Measurements from ENCODE around the gene MYH11. TPM values are rescaled to one million over a fixed set of nuclear protein-coding genes. Genes with fewer than 3 reads are reported as not detected.

Gene MYH11
- polyA plus RNA-seq, 1 donor (not counting 4 experiments of a cell fraction or from before 2014, with no cell fraction given) = not detected

DNA sequence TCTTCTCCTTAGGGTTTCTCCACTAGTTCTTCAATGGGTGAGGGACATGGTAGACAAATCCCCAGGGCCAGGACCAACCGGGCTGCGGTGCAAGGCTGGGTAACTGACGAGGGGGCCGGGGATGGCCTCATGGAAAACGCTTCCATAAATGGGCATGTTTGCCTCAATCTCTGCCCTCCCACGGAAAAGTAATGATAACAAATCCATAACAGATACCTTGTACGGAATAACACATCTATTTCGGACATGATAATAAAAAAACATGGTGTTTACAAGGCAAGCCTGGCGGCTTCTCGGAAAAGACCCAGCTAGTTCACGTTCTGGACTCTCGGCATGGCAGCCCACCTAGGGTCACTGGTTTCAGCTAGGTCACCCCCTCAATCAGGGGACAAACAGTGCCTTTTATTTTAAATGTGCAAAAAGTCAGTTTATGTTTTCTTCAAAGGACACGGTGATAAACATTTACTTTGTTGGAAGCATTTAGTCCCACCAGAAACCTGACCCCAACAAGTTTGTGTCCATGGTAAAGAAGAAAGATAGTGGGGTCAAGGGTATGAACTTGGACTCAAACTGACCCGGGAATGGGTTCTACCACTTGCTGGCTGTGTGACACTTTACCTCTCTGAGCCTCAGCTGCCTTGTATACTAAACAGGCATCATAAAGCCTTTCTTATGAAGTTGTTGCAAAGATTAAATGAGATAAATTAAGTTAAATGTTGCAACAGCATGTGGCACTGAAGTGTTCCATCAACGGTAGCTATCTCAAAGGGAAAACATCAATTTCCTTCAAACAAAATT is 1.7 kb downstream of the MYH11 start:
- H3K4me2 ChIP-seq (ENCODE audit: control insufficient read depth, extremely low read depth, insufficient read depth, low read depth, low read length) = no peak overlapping the region
- TF ChIP-seq EZH2 (IDR thresholded peaks at IDR 0.05; ENCODE audit: low read length) = no peak
- TF ChIP-seq CTCF (optimal IDR thresholded peaks at IDR 0.05 in 1 of 3, IDR thresholded peaks at IDR 0.05 in 1 of 3, conservative IDR thresholded peaks at IDR 0.05 in 1 of 3; ENCODE audit: extremely low read depth in 1 of 3, insufficient read depth in 2 of 3, low read length in 3 of 3) = no peak

DNA sequence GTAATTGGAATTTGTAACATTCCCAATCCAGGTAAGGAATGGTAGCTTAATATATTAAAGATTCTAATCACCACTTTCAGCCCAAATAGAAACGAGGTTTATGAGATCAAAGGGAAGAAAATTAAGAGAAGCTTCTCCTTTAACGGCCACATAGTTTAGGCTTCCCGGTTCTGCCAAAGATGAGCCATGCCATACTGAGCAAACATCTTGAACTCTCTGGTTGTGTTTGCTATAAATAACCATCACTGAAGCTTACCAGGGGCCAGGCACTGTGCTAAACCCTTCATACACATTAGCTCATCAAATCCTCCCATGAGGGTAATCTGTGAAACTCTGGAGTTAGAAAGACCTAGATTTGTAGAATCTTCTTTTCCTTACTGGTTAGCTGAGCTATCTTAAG is 2.8 kb downstream of the MYH11 start:
- Histone ChIP-seq H3K4me2 (ENCODE audit: control insufficient read depth, extremely low read depth, insufficient read depth, low read depth, low read length) (no peak overlapping the region), H3K27ac (ENCODE audit: control insufficient read depth, insufficient read depth, low read length) (no peak overlapping the region)
- dilution Hi-C loops (cut with MboI; ENCODE audit: extremely low pct_ligation_motif_present, low sequenced_read_pairs) = no loop called here

More for the DNA sequence above, 1.7 kb downstream of the MYH11 start:
- no peaks in the 10 kb centered on the region for H3K36me3 ChIP-seq (ENCODE audit: control insufficient read depth in 2 of 2, extremely low read depth in 1 of 2, insufficient read depth in 2 of 2, low read length in 2 of 2)
- FAIRE-seq = no peak
- no peaks in the 10 kb centered on the region for H4K20me1 ChIP-seq (ENCODE audit: control insufficient read depth, extremely low read depth, insufficient read depth, low read length)
- H3K27me3 ChIP-seq (ENCODE audit: control insufficient read depth, extremely low read depth, insufficient read depth, low read length) = peaks cover 36% of the 10 kb centered on the region
- no peak for DNase-seq (ENCODE audit: low read depth, low spot score)
- H3K4me1 ChIP-seq (ENCODE audit: control insufficient read depth, extremely low read depth, insufficient read depth, low read length) = peaks cover 4% of the 10 kb centered on the region
- no peaks in the 10 kb centered on the region for H3K79me2 ChIP-seq (ENCODE audit: control insufficient read depth, insufficient read depth, low read length)
- H3K9ac ChIP-seq (ENCODE audit: control insufficient read depth, extremely low read depth, insufficient read depth, low read length) = no peak overlapping the region
- H3K27ac ChIP-seq (ENCODE audit: control insufficient read depth, insufficient read depth, low read length) = no peak overlapping the region
- H3K9me1 ChIP-seq (ENCODE audit: control insufficient read depth, extremely low read depth, insufficient read depth, low read length) = no peaks in the 10 kb centered on the region
- H3K4me3 ChIP-seq (ENCODE audit: control insufficient read depth in 2 of 3, extremely low read depth in 1 of 3, insufficient read depth in 2 of 3, low read depth in 1 of 3, low read length in 3 of 3) = no peak overlapping the region
- no peak overlapping the region for H2AFZ ChIP-seq (ENCODE audit: control insufficient read depth, low read length)
- dilution Hi-C loops (cut with MboI; ENCODE audit: extremely low pct_ligation_motif_present, low sequenced_read_pairs) = no loop called here
- H3K9me3 ChIP-seq (ENCODE audit: control insufficient read depth, low read depth, low read length) = no peaks in the 10 kb centered on the region

More for the DNA sequence above, 2.8 kb downstream of the MYH11 start:
- H3K9me3 ChIP-seq (ENCODE audit: control insufficient read depth, low read depth, low read length) = no peaks in the 10 kb centered on the region
- H3K4me1 ChIP-seq (ENCODE audit: control insufficient read depth, extremely low read depth, insufficient read depth, low read length) = peaks cover 4% of the 10 kb centered on the region
- no peaks in the 10 kb centered on the region for H3K36me3 ChIP-seq (ENCODE audit: control insufficient read depth in 2 of 2, extremely low read depth in 1 of 2, insufficient read depth in 2 of 2, low read length in 2 of 2)
- H3K79me2 ChIP-seq (ENCODE audit: control insufficient read depth, insufficient read depth, low read length) = no peaks in the 10 kb centered on the region
- H2AFZ ChIP-seq (ENCODE audit: control insufficient read depth, low read length) = no peak overlapping the region
- H3K27me3 ChIP-seq (ENCODE audit: control insufficient read depth, extremely low read depth, insufficient read depth, low read length) = peaks cover 36% of the 10 kb centered on the region
- TF ChIP-seq EZH2 (IDR thresholded peaks at IDR 0.05; ENCODE audit: low read length) (no peak), CTCF (optimal IDR thresholded peaks at IDR 0.05 in 1 of 3, IDR thresholded peaks at IDR 0.05 in 1 of 3, conservative IDR thresholded peaks at IDR 0.05 in 1 of 3; ENCODE audit: extremely low read depth in 1 of 3, insufficient read depth in 2 of 3, low read length in 3 of 3) (no peak)
- no peaks in the 10 kb centered on the region for H3K9me1 ChIP-seq (ENCODE audit: control insufficient read depth, extremely low read depth, insufficient read depth, low read length)
- DNase-seq (ENCODE audit: low read depth, low spot score) = no peak
- no peak overlapping the region for H3K9ac ChIP-seq (ENCODE audit: control insufficient read depth, extremely low read depth, insufficient read depth, low read length)
- no peaks in the 10 kb centered on the region for H4K20me1 ChIP-seq (ENCODE audit: control insufficient read depth, extremely low read depth, insufficient read depth, low read length)
- no peak for FAIRE-seq
- H3K4me3 ChIP-seq (ENCODE audit: control insufficient read depth in 2 of 3, extremely low read depth in 1 of 3, insufficient read depth in 2 of 3, low read depth in 1 of 3, low read length in 3 of 3) = no peak overlapping the region
